HEK293 (cell line): Measurements from ENCODE around the gene NOX5.
A peak's percentile ranks its signal among the peaks of the same experiment; 100 is the strongest.

Experiments used
- CTCF ChIA-PET: fragments of 350-600 bp; formaldehyde crosslinking; extraction: SDS; loops from one replicate; lab custom pipeline; 2021; ENCODE audit warnings: antibody characterized with exemption; lab: Yijun Ruan, JAX
- POLR2A ChIA-PET: fragments of 300-600 bp; formaldehyde crosslinking; extraction: SDS; loops from one replicate; lab custom pipeline; 2020; ENCODE audit warnings: antibody characterized with exemption, inconsistent platforms; lab: Yijun Ruan, JAX
- H3K27ac ChIP-seq: fragments of 200-500 bp; sonication (Bioruptor generic); 2 replicates; pipeline ENCODE4 v1.5.1; 2014; ENCODE audit warnings: low read depth, low read length, control low read depth, inconsistent platforms; ENCODE audit errors: extremely low read depth
- H3K36me3 ChIP-seq, 2 experiments: fragments of 200-500 bp in 1 of 2; sonication (Bioruptor generic) in 1 of 2; 1 replicate in 1 of 2; 2 replicates in 1 of 2; pipeline ENCODE4 v1.5.1; 2014 to 2017; ENCODE audit warnings: inconsistent platforms in 2 of 2, low read length in 2 of 2; ENCODE audit not compliant: control insufficient read depth in 2 of 2, insufficient read depth in 1 of 2
- H3K4me1 ChIP-seq: fragments of 200-500 bp; sonication (Bioruptor generic); 2 replicates; pipeline ENCODE4 v1.5.1; 2014; ENCODE audit warnings: mild to moderate bottlenecking, low read length, inconsistent platforms; ENCODE audit not compliant: control insufficient read depth, insufficient read depth
- H3K4me3 ChIP-seq: 2 replicates; pipeline ENCODE4 v1.5.1; 2011; ENCODE audit warnings: low read depth, mild to moderate bottlenecking, control low read depth, low read length, moderate library complexity
- H3K9me3 ChIP-seq: fragments of 200-500 bp; sonication (Bioruptor generic); 2 replicates; pipeline ENCODE4 v1.5.1; 2014; ENCODE audit warnings: low read depth, low read length, inconsistent platforms; ENCODE audit not compliant: control insufficient read depth, insufficient read depth
- HOXA7 ChIP-seq: sonication (generic); formaldehyde crosslinking; IDR thresholded peaks from 2 replicates; pipeline ENCODE4 v1.8.1; 2022; ENCODE audit warnings: missing genetic modification reagents, borderline replicate concordance
- PATZ1 ChIP-seq: fragments of 450-650 bp; formaldehyde crosslinking; IDR thresholded peaks from 2 replicates; pipeline ENCODE4 v1.5.1; 2016; ENCODE audit warnings: missing biosample characterization, missing genetic modification characterization
- SETDB1 ChIP-seq: IDR thresholded peaks from one replicate; pipeline ENCODE4 v1.6.1; 2017; ENCODE audit warnings: mild to moderate bottlenecking, low read length, moderate library complexity, mixed read lengths; ENCODE audit not compliant: insufficient read length
- TRIM28 ChIP-seq: IDR thresholded peaks from 2 replicates; pipeline ENCODE4 v1.6.1; 2011; ENCODE audit warnings: low read length, control low read depth, borderline replicate concordance
- ZIC2 ChIP-seq: fragments of 450-650 bp; formaldehyde crosslinking; IDR thresholded peaks from 2 replicates; pipeline ENCODE4 v1.5.1; 2016; ENCODE audit warnings: missing biosample characterization, missing genetic modification characterization
- ZNF114 ChIP-seq: fragments of 450-650 bp; formaldehyde crosslinking; IDR thresholded peaks from 2 replicates; pipeline ENCODE4 v1.5.0; 2017; ENCODE audit warnings: missing biosample characterization, missing genetic modification characterization
- ZNF184 ChIP-seq: fragments of 450-650 bp; IDR thresholded peaks from 2 replicates; pipeline ENCODE4 v1.5.1; 2018; ENCODE audit warnings: missing biosample characterization, mild to moderate bottlenecking, missing genetic modification characterization
- ZNF19 ChIP-seq: fragments of 450-650 bp; formaldehyde crosslinking; IDR thresholded peaks from 2 replicates; pipeline ENCODE4; 2016; ENCODE audit warnings: missing biosample characterization, missing genetic modification characterization, low read depth
- ZNF223 ChIP-seq: fragments of 450-650 bp; formaldehyde crosslinking; IDR thresholded peaks from 2 replicates; pipeline ENCODE4 v1.5.1; 2016; ENCODE audit warnings: missing biosample characterization, missing genetic modification characterization
- ZNF239 ChIP-seq: fragments of 450-650 bp; formaldehyde crosslinking; IDR thresholded peaks from 2 replicates; pipeline ENCODE4 v1.5.1; 2016; ENCODE audit warnings: missing biosample characterization, missing genetic modification characterization
- ZNF26 ChIP-seq: fragments of 450-650 bp; formaldehyde crosslinking; IDR thresholded peaks from 2 replicates; pipeline ENCODE4 v1.5.1; 2016; ENCODE audit warnings: missing biosample characterization, missing genetic modification characterization
- ZNF423 ChIP-seq: fragments of 450-650 bp; formaldehyde crosslinking; IDR thresholded peaks from 2 replicates; pipeline ENCODE4 v1.5.1; 2016; ENCODE audit warnings: missing biosample characterization, missing genetic modification characterization
- ZNF473 ChIP-seq: fragments of 450-650 bp; formaldehyde crosslinking; IDR thresholded peaks from 2 replicates; pipeline ENCODE4 v1.5.1; 2017; ENCODE audit warnings: missing biosample characterization, missing genetic modification characterization
- ZNF501 ChIP-seq: fragments of 450-650 bp; formaldehyde crosslinking; IDR thresholded peaks from 2 replicates; pipeline ENCODE4 v1.5.1; 2016; ENCODE audit warnings: missing biosample characterization, missing genetic modification characterization
- ZNF510 ChIP-seq: fragments of 450-650 bp; formaldehyde crosslinking; IDR thresholded peaks from 2 replicates; pipeline ENCODE4 v1.5.1; 2018; ENCODE audit warnings: mild to moderate bottlenecking, missing genetic modification characterization, missing biosample characterization; ENCODE audit not compliant: insufficient replicate concordance
- ZNF513 ChIP-seq: fragments of 450-650 bp; IDR thresholded peaks from 2 replicates; pipeline ENCODE4 v1.5.1; 2018; ENCODE audit warnings: missing biosample characterization, missing genetic modification characterization
- ZNF529 ChIP-seq: fragments of 450-650 bp; formaldehyde crosslinking; IDR thresholded peaks from 2 replicates; pipeline ENCODE4 v1.5.1; 2017; ENCODE audit warnings: missing genetic modification characterization, missing biosample characterization; ENCODE audit not compliant: insufficient replicate concordance
- ZNF623 ChIP-seq: fragments of 450-650 bp; formaldehyde crosslinking; IDR thresholded peaks from 2 replicates; pipeline ENCODE4 v1.5.1; 2016; ENCODE audit warnings: missing biosample characterization, missing genetic modification characterization
- ZNF626 ChIP-seq: fragments of 450-650 bp; sonication (Bioruptor Pico); formaldehyde crosslinking; IDR thresholded peaks from 2 replicates; pipeline ENCODE4 v1.5.1; 2018; ENCODE audit warnings: missing biosample characterization, missing genetic modification characterization, inconsistent platforms
- ZNF654 ChIP-seq: fragments of 450-650 bp; formaldehyde crosslinking; IDR thresholded peaks from 2 replicates; pipeline ENCODE4 v1.5.1; 2016; ENCODE audit warnings: low read depth, missing biosample characterization, missing genetic modification characterization
- ZNF670 ChIP-seq: fragments of 450-650 bp; formaldehyde crosslinking; IDR thresholded peaks from 2 replicates; pipeline ENCODE4 v1.5.1; 2016; ENCODE audit warnings: missing biosample characterization, missing genetic modification characterization, low read depth
- ZNF707 ChIP-seq: fragments of 450-650 bp; formaldehyde crosslinking; IDR thresholded peaks from 2 replicates; pipeline ENCODE4 v1.5.1; 2016; ENCODE audit warnings: missing biosample characterization, missing genetic modification characterization
- ZXDB ChIP-seq: fragments of 450-650 bp; formaldehyde crosslinking; IDR thresholded peaks from 2 replicates; pipeline ENCODE4 v1.5.1; 2016; ENCODE audit warnings: missing biosample characterization, missing genetic modification characterization

NOX5 gene

GRCh38 chr15:69008056-69008455 is 6.4 kb upstream of the NOX5 start (continued):
- TF ChIP-seq TRIM28 (peak; percentile 97), ZNF184 (peak; percentile 76), ZNF529 (tag by site-specific recombination) (peak; percentile 73), HOXA7 (CRISPR knock-in tag) (no peak), ZNF626 (tag by site-specific recombination) (peak; percentile 97), SETDB1 (peak; percentile 97), ZNF510 (tag by site-specific recombination) (peak; percentile 61), ZNF423 (tag by site-specific recombination) (no peak)

GRCh38 chr15:69009341-69009740 is 5.2 kb upstream of the NOX5 start:
- H3K4me1 ChIP-seq, result no peaks in the 10 kb centered on the region
- H3K27ac ChIP-seq, result no peak overlapping the region
- TF ChIP-seq ZNF654 (tag by site-specific recombination), result no peak
- TF ChIP-seq ZXDB (tag by site-specific recombination), result no peak
- no peak for TF ChIP-seq ZNF670
- TF ChIP-seq ZNF473, result no peak
- no peak for TF ChIP-seq ZNF501
- TF ChIP-seq ZNF223 (tag by site-specific recombination), result no peak
- TF ChIP-seq PATZ1 (tag by site-specific recombination), result no peak
- TF ChIP-seq ZNF239 (tag by site-specific recombination), result no peak
- TF ChIP-seq, all 188 proteins: peak for 0
- Histone ChIP-seq H3K9me3 (no peaks in the 10 kb centered on the region), H3K36me3 (no peaks in the 10 kb centered on the region), H3K4me3 (no peak overlapping the region)
- ChIA-PET CTCF (interaction anchor here (0.6 to 3.7 kb wide), 6 partner anchors 9 to 1473 kb away, joined by 3 to 21 read pairs (median 4); no protein-coding TSS in a partner anchor), POLR2A (no interaction called here)

- H3K9me3 ChIP-seq, result no peaks in the 10 kb centered on the region
- TF ChIP-seq ZNF26 (tag by site-specific recombination) (no peak), ZNF623 (tag by site-specific recombination) (no peak), ZIC2 (tag by site-specific recombination) (no peak), ZNF707 (tag by site-specific recombination) (no peak), ZNF513 (tag by site-specific recombination) (no peak), ZNF114 (tag by site-specific recombination) (no peak), ZNF19 (tag by site-specific recombination) (no peak)
- POLR2A ChIA-PET, result no interaction called here
- H3K4me3 ChIP-seq, result no peak overlapping the region
- H3K27ac ChIP-seq, result no peak overlapping the region
- CTCF ChIA-PET, result interaction anchor here (1.2 to 3.7 kb wide), 3 partner anchors 11 to 462 kb away, joined by 3 to 21 read pairs (median 4); no protein-coding TSS in a partner anchor
- no peaks in the 10 kb centered on the region for H3K36me3 ChIP-seq
- H3K4me1 ChIP-seq, result no peaks in the 10 kb centered on the region
Measured at GRCh38 chr15:69011641-69012040, 2.9 kb upstream of the NOX5 start.
